CD4-positive, alpha-beta T cell treated with Interleukin-21 for 1 hour (primary cell): ENCODE results near the gene SLC22A5.
A peak's percentile ranks its signal among the peaks of the same experiment; 100 is the strongest.

ENCODE experiments used
- DNase-seq: peaks from one replicate; pipeline ENCODE4 v3.0.0-alpha.2; 2020

Gene SLC22A5

DNA sequence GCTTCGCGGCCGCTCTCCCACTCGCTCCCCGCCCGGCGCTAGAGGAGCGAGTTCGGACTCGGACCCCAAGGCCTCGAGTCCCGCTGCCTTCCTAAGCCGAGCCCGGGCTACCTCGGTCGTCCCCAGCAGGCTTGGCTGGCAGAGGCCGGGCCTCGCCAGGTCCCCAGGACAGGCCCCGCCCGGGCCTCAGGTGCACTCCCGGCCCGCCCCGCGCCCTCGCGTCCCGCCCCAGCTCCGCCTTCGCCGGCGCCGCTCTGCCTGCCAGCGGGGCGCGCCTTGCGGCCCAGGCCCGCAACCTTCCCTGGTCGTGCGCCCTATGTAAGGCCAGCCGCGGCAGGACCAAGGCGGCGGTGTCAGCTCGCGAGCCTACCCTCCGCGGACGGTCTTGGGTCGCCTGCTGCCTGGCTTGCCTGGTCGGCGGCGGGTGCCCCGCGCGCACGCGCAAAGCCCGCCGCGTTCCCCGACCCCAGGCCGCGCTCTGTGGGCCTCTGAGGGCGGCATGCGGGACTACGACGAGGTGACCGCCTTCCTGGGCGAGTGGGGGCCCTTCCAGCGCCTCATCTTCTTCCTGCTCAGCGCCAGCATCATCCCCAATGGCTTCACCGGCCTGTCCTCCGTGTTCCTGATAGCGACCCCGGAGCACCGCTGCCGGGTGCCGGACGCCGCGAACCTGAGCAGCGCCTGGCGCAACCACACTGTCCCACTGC, at the start of gene SLC22A5:
Gene SLC22A5, plus strand, starts transcription at position 237 of the 707 bp plus-strand sequence. Its CDS starts 263 bp downstream, at position 500.
- DNase-seq: peak; percentile 68

DNA sequence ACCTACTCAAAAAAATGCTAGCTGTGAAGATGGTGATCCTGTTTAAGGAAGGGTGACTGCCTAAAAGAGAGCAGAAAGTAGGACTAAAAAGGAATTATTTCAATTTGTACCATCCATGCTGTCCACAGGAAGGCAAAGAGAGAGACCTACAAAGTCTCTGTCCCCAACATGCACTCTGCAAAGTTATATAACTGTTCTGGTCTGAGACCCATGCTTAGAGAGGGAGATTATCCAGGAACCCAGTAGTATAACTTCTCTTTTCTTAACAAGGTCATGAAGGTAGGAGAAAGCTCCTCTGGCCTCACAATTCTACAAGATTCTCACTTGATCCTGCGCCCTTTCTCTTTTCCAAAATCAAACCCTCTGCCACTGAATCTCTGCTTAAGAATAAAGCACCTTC, 49.5 kb upstream of the SLC22A5 start:
- DNase-seq: no peak

DNA sequence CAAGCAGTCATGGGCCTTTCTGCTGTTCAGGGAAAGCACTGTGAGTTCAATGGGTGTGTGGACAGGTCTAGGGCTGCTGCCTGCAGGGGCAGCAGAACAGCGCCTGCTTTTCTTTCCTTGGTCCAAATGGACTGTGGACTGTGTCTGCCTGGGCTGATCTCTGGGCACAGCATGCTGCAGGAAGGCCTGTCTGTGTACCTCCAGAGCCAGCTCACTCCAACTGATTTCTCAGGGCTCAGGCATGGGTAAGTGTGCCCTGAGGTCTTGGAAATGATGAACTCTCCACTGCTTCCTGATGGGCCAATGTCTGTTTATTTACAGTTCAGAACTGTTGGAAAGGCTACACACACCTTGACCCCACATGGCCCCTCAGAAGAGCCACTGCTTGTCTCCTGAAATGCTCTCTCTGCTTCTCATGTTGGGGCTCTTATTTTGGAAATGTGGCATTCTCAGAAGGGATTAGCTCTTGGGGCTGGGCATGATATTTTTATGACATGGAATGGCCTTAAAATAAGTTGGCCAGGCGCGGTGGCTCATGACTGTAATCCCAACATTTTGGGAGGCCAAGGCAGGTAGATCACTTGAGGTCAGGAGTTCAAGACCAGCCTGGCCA, 48.3 kb upstream of the SLC22A5 start:
- no peak for DNase-seq

DNA sequence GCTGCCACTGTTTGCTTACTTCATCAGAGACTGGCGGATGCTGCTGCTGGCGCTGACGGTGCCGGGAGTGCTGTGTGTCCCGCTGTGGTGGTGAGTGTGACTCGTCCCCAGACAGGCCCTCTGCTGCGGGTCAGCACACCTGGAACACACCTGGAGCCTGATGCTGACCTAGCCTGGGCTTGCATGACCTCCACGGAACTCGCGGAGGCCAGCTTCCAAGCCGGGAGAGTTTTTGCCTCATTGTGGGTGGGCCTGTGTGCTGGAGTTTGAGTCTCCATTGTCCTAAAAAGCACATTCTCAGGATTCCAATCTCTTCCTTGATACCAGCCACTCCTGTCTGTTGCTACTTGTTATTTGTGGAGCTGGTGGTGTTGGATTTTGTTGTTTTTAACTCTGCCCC, 47.2 kb upstream of the SLC22A5 start:
- no peak for DNase-seq

DNA sequence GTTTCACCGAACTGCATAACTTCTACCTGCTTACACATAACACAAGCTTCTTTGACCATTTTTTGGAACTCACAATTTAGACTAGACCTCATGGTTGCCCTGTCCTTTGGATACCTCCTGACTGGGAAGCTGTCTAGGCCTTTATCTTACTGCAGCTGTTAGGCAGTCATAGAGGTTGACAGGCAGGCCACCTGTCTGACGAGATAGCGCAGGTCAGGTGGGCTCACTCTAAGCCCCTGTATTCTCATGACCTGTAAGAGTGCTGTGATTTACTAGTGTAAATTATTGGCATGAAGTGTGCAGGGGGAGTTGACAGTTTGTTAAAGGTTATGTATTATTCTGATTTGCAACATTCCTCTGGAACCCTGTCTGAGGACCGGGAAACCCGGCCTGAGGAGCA, 46.3 kb upstream of the SLC22A5 start:
- DNase-seq: no peak

DNA sequence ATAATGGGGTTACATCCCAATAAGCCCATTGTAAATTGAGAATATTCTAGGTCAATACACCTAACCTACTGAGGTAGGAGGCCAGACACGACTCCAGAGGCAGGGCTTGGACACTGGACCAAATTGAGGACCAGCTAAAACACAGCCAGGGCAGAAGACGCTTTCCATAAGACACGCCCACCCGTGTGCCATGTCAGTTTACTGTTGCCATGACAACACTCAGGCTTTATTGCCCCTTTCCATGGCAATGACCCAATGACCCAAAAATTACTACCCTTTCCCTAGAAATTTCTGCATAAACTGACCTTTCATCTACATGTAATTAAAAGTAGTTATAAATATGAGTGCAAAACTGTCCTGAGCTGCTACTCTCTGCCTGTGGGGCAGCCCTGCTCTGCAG, 43.8 kb upstream of the SLC22A5 start:
- no peak for DNase-seq

DNA sequence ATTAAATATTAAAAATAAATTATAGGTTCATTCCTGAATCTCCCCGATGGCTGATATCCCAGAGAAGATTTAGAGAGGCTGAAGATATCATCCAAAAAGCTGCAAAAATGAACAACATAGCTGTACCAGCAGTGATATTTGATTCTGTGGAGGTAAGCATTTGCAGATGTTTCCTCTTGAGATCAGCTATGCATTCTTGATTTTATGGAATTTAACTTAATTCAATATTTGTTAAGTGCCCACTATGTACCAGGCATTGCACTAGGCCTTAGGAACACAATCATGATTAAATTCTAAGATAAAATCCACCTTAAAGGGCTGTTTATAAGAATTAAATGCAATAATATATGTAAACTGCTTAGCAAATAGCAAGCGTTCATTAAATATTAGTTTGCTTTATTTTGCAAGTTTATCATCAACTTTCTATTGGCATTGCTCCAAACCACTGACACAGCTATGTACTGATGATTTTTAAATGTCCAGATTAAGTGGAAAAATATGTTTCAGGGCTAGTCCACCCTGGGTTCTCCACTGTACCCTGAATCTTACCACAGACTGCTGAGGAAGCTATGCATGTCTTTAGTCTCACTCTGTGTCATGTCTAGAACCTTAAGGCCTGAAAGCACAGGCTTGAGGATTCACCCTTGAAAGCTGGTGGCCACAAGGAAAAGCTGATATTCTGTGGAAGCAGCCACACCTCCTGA, 42.1 kb upstream of the SLC22A5 start:
- no peak for DNase-seq

DNA sequence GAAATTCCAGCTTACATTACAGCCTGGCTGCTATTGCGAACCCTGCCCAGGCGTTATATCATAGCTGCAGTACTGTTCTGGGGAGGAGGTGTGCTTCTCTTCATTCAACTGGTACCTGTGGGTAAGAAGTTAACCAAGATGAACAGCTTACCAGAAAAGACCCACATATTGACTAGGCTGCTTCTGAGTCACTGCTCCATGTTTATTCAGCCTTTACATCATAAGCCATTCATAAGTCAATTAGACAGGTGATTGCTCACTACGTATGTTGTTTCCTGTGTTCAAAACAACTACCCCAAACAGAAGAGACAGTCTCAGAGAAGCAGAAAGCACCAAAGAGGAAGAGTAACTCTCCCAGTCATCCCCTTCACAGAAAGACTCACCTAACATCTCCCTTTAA, 34.7 kb upstream of the SLC22A5 start:
- no peak for DNase-seq

DNA sequence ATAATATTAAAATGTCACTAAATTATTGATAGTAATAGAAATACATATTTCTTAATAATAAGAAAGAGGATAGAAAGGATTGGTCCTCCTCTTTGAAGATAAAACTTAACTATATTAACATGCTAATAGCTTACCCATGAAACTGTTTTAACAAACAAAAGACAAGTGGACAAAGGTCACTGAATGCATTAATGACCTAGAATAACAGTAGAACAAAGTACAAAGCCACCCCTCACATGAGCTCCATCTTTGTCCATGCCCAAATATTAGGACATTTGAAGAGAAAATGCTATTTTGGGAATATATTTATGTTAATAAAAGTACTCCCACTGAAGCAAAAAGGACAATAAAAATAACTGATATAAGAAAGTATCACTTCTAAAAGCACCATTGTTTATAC, 34.1 kb upstream of the SLC22A5 start:
- DNase-seq: no peak

DNA sequence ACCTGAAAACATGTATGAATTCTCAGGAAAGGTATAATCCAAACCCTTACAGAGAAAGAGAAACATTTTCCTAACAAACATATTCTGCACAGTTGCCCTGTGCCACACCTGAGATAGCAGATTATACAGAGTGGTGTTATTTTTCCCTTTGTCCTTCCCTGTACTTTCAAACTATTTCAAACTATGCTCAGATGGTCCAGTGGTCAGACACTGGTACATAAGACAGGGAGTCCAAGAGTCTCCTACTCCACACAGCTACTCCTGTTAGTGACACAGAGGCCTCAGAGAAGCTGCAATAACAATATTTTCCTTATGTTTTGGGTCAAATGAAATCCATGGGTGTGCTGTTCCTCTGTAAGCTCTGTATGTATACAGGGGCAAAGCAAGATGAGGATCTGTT, 30.0 kb upstream of the SLC22A5 start:
- DNase-seq: no peak

DNA sequence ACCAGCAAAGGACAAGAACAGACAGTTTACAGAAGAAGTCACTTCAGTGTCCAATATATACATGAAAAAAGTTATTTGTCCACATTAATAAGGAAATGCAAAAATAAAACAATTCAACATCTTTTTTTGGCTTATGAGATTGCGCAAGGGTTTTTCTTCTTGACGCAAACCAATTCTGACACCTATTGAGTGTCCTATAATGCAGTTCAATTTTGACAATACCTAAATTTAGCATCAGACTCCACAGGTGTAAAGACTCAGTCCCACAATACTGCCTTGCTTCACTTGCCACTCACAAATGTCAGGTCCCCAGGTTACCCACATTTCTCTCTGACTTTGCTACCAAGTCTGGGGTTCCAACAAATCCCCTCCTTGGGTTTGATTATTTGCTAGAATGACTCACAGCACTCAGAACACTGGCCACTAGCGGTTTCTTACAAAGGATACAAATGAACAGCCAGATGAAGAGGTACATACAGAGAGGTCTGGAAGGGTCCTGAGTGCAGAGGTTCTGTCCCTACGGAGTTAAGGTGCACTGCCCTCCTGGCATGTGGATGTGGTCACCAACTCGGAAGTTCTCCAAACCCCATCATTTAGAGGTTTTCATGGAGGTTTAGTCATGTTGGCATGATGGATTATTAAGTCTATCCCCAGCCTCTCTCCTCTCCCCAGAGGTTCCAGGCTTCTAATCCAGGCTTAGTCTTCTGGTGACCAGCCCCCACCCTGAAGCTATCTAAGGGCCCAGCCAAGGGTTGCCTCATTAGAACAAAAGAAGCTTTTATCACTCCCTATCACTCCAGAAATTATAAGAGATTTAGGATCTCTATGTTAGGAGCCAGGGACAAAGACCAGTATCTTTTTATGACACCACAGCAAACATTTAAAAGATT, 27.0 kb upstream of the SLC22A5 start:
- no peak for DNase-seq

DNA sequence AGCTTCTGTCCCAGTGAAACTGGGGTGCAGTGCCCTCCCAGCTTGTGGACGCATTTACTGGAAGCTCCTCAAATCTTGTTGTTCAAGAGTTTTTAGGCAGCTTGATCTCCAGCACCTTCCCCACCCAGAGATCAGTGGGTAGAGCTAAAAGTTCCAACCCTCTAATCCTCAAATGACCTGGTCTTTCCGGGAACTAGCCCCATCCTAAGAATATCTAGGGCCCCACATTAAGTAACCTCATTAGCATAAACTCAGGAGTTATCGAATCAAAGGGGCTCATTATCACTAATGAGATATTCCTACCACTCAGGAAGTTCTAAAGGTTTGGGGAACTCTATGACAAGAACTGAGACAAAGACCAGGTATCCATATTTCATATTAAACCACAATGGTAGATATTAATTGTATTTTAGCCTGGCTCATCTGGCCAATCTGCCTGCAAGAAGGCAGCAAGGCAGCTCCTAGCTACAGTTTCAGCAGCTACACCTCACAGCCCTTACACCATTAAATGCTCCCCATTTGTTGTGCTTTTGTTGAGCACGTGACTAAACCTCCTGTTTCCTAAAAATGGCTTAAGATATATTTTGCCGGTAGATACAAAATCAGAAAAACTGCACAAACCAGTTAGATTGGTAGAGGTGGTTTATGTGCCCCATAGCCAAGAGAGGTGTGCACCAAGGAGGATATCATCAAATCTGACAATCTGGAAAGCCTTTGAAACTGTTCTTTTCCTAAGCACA, 24.6 kb upstream of the SLC22A5 start:
- DNase-seq: no peak

DNA sequence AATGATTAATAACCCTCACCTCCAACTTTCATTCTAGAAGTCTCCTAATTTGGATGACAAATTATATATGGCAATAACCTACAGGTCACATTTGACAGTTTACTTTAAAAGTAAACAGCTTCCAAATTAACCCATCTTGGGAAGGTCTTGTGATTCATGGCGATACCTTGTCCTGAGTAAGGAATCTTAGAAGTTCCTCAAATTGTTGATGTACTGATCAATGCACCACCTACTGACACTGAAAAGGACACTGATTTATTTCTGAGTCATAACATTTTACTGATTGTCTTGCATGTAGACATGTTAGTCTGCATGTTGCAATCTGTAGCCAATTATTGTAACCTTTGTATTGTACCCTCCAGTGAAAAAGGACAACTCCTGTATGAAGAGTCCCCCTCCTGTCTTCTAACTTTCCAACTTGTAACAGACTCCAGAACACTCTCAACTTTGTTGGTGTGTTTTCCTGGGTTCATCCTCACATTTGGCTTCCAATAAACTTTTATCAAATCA, 16.0 kb upstream of the SLC22A5 start:
- DNase-seq: no peak

DNA sequence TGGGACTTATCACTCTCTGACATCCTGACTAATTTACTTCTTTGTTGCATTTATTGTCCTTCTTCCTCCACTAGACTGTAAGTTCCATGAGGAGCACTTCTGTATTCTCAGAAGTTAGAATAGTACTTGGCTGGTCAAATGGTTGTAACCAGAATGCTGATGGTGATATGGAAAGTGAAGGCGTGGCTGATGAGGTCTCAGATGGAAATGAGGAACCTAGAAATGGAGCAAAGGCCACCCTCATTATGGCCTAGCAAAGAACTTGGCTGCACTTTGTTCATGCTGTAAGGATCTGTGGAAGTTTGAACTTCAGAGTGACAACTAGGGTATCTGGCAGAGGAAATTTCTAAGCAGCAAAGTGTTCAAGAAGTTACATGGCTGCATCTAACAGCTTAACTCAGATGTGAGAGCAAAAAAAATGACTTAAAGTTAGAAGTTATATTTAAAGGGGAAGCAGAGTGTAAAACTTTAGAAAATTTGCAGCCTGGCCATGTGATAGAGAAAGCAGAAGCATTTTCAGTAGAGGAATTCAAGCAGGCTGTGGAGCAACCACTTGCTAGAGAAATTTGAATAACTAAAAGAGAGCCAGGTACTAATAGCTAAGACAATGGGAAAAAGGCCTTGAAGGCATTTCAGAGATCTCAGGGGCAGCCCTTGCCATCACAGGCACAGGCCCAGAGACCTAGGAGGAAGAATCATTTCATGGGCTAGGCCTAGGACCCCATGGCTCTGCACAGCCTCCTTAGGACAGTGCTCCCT, 14.9 kb upstream of the SLC22A5 start:
- DNase-seq: no peak

DNA sequence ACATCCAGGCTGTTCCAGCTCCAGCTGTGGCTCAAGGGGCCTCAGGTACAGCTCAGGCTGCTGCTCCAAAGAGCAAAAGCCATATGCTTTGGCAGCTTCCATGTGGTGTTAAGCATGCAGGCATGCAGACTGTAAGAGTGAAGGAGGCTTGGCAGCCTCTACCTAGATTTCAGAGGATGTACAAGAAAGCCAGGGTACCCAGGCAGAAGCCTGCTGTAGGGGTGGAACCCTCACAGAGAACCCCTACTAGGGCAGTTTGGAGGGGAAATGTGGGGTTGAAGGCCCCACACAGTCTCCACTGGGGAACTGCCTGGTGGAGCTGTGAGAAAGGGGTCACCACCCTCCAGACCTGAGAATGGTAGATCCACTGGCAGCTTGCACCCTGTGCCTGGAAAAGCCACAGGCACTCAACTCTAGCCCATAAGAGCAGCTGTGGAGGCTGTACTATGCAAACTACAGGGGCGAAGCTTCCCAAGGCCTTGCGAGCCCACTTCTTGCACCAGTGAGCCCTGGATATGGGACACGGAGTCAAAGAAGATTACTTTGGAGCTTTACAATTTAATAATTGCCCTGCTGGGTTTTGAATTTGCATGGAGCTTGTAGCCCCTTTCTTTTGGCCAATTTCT, 14.3 kb upstream of the SLC22A5 start:
- DNase-seq: no peak

DNA sequence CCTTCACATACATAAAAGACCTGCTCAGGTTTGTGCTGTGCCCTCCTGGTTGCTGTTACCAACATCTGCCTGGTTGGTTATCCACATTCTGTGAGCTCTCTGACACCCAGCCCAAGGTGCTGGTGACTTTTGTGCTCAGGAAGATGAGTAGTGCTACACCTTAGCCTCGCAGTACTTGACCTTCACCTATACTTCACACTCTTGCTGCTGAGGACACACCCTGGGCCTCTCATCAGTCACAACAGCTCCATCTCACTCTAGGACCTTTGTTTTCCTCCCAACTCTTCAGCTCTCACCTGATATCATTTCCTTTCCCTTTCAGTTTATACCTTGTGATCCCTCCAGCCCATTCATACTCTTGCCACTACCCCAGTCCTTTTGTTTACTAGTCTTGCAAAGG, 10.7 kb upstream of the SLC22A5 start:
- DNase-seq: no peak

DNA sequence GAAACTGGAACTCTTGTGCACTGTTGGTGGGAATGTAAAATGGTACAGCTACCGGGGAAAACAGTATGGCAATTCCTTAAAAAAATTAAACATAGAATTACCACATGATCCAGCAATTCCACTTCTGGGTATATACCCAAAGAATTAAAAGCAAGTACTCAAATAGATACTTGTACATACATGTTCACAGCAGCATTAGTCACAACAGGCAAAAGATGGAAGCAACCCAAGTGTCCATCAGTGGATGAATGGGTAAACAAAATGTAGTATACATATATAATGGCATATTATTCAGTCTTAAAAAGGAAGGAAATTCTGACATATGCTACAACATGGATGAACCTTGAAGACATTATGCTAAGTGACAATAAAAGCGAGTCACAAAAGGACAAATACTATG, 7.4 kb upstream of the SLC22A5 start:
- no peak for DNase-seq

DNA sequence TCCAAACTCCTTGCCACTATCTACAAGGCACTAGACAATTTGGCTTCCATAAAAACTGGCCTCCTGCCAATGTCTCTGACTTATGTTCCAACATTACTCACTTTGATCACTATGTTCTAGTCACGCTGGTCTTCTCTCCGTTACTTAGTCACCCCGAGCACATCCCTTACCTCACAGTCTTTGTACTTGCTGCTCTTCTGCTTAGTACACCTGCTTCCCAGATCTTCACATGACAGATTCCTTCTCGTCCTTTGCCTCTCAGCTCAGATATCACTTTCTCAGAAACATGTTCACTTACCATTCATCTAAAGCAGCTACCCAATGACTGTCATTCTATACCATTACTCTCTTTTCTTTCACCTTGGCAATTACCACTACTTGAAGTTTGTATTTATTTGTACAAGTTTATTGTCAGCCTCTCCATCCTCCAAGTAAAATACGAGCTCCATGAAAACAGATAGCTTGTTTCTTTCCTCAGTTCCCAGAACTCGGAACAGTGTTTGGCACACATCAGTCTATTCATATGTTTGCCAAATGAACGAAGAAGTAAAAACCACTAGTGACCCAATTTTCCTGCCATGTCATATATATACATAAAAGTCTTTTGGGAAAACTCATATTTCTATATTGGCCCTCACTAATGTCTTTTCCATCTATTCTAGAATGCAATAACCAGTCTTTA, 5.9 kb upstream of the SLC22A5 start:
- DNase-seq: no peak

DNA sequence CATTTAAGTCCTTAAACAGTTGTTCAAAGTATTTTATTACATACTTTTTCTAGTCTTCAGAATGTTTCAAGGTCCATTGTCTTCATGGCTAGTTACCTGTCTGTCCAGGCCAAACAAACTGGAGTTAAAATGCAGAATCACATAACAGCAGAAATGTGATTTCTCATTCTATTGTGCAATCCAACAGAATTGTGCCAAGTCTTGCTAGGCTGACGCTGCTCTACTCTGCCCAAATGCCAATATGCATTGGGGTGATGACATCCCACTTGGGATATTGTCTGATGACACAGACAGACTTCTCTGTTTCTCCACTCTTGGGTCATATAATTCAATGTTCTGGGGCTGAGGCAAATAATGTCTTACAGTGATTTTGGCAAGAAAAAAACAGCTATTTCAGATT, 5.2 kb upstream of the SLC22A5 start:
- no peak for DNase-seq

DNA sequence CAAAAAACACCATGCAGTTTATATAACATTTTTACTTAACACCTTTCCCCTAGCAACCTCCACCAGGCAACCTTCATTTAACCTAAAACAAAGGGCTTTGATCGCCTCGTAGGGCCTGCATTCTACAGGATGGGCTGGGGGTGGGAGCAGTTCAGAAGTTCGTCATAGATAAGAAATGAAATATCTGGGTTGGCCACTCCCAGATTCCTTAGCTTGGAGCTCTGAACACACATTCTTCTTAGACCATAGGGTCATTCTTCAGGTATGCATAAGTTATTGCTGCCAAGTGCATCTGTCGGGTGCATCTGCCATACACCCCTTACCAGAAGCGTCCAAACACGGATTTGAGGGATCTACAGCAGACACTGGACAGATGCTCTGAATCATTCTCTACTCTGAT, 4.3 kb upstream of the SLC22A5 start:
- no peak for DNase-seq
